SK-N-SH (cell line): ENCODE measurements around the gene GGACT. TPM values are rescaled to one million over a fixed set of nuclear protein-coding genes. Genes with fewer than 3 reads are reported as not detected.

Source experiments
- CTCF ChIA-PET: fragments of 300-600, 350-600 bp; formaldehyde crosslinking; extraction: SDS; loops from one replicate; lab custom pipeline; 2021; lab: Yijun Ruan, JAX
- POLR2A ChIA-PET: fragments of 350-600 bp; sonication (Branson Sonifier 250); formaldehyde crosslinking; extraction: SDS; loops from one replicate; lab custom pipeline; 2020; ENCODE audit warnings: antibody characterized with exemption, inconsistent platforms; lab: Yijun Ruan, JAX
- DNase-seq: peaks from one replicate; pipeline ENCODE4 v3.0.0; 2012
- H2AFZ ChIP-seq: fragments of 200-600 bp; sonication (generic); 2 replicates; pipeline ENCODE4 v1.8.1; 2016; ENCODE audit warnings: antibody characterized with exemption, mild to moderate bottlenecking, low read depth
- H3F3A ChIP-seq: fragments of 200-600 bp; sonication (generic); replicated peaks from 2 replicates; pipeline ENCODE3; 2016; ENCODE audit warnings: antibody characterized with exemption, mild to moderate bottlenecking; ENCODE audit not compliant: insufficient read depth
- H3K27ac ChIP-seq, 2 experiments: fragments of 200-500 bp in 1 of 2; fragments of 200-600 bp in 1 of 2; sonication (Bioruptor generic) in 1 of 2; sonication (generic), shearing (Covaris generic) in 1 of 2; 2 replicates each; pipeline versions ENCODE4 v1.5.1 to v1.6.1; 2014 to 2016; ENCODE audit warnings: low read depth in 2 of 2, inconsistent platforms in 1 of 2, low read length in 1 of 2, mild to moderate bottlenecking in 1 of 2, mixed read lengths in 1 of 2
- H3K27me3 ChIP-seq: fragments of 200-600 bp; sonication (generic), shearing (Covaris generic); 2 replicates; pipeline ENCODE4 v1.6.1; 2016; ENCODE audit warnings: mixed run types; ENCODE audit not compliant: insufficient read depth
- H3K36me3 ChIP-seq, 2 experiments: fragments of 200-500 bp in 1 of 2; fragments of 200-600 bp in 1 of 2; sonication (Bioruptor generic) in 1 of 2; sonication (generic) in 1 of 2; replicated peaks in 1 of 2; 2 replicates each; pipeline versions ENCODE3 to v1.5.1; 2014 to 2016; ENCODE audit warnings: low read length in 1 of 2, mild to moderate bottlenecking in 1 of 2; ENCODE audit not compliant: insufficient read depth in 2 of 2, control insufficient read depth in 1 of 2
- H3K4me1 ChIP-seq, 2 experiments: fragments of 200-500 bp in 1 of 2; fragments of 200-600 bp in 1 of 2; sonication (Bioruptor generic) in 1 of 2; sonication (generic), shearing (Covaris generic) in 1 of 2; 2 replicates each; pipeline versions ENCODE4 v1.5.1 to v1.6.1; 2014 to 2016; ENCODE audit warnings: low read depth in 1 of 2, low read length in 1 of 2, mixed run types in 1 of 2; ENCODE audit not compliant: insufficient read depth in 2 of 2, control insufficient read depth in 1 of 2
- H3K4me2 ChIP-seq: fragments of 200-600 bp; sonication (generic), shearing (Covaris generic); 2 replicates; pipeline ENCODE4 v1.6.1; 2017; ENCODE audit warnings: mixed run types
- H3K4me3 ChIP-seq, 2 experiments: fragments of 200-500 bp in 1 of 2; fragments of 200-600 bp in 1 of 2; sonication (Bioruptor generic) in 1 of 2; sonication (generic), shearing (Covaris generic) in 1 of 2; 2 replicates each; pipeline versions ENCODE4 v1.5.1 to v1.8.1; 2014 to 2016; ENCODE audit warnings: low read depth in 2 of 2, inconsistent platforms in 1 of 2, low read length in 1 of 2, mild to moderate bottlenecking in 1 of 2, mixed read lengths in 1 of 2, moderate library complexity in 1 of 2
- H3K79me2 ChIP-seq: fragments of 200-600 bp; sonication (generic); 2 replicates; pipeline ENCODE4 v1.8.1; 2017; ENCODE audit warnings: mild to moderate bottlenecking; ENCODE audit not compliant: insufficient read depth
- H3K9ac ChIP-seq: fragments of 200-600 bp; sonication (generic); 2 replicates; pipeline ENCODE4 v1.6.1; 2017; ENCODE audit warnings: mixed run types
- H3K9me2 ChIP-seq: fragments of 200-600 bp; sonication (generic); 2 replicates; pipeline ENCODE4 v1.6.1; 2017; ENCODE audit warnings: mixed run types
- H3K9me3 ChIP-seq: fragments of 200-600 bp; sonication (generic); 2 replicates; pipeline ENCODE4 v1.6.1; 2017; ENCODE audit warnings: mixed run types, mild to moderate bottlenecking, moderate library complexity
- H4K20me1 ChIP-seq: fragments of 200-600 bp; sonication (generic); 2 replicates; pipeline ENCODE4 v1.6.1; 2017; ENCODE audit warnings: mild to moderate bottlenecking, mixed run types; ENCODE audit not compliant: insufficient read depth
- ELF1 ChIP-seq: IDR thresholded peaks from 2 replicates; pipeline ENCODE4 v1.4.0; 2012
- EP300 ChIP-seq, 2 experiments: IDR thresholded peaks; 2 replicates each; pipeline versions ENCODE4 v1.4.0 to v1.6.1; 2012; ENCODE audit warnings: borderline replicate concordance in 1 of 2, low read depth in 1 of 2, low read length in 1 of 2
- EZH2phosphoT487 ChIP-seq: fragments of 200-600 bp; sonication (generic); IDR thresholded peaks from 2 replicates; pipeline ENCODE4 v1.6.1; 2017; ENCODE audit warnings: low read depth, mixed run types, mild to moderate bottlenecking, antibody characterized with exemption, moderate library complexity, borderline replicate concordance
- FOSL2 ChIP-seq: IDR thresholded peaks from 2 replicates; pipeline ENCODE4 v1.4.0; 2012; ENCODE audit warnings: low read depth, mild to moderate bottlenecking, moderate library complexity, borderline replicate concordance
- FOXJ3 ChIP-seq: sonication (generic); formaldehyde crosslinking; IDR thresholded peaks from 2 replicates; pipeline ENCODE4 v1.5.1; 2020; ENCODE audit warnings: mild to moderate bottlenecking, missing genetic modification reagents
- GABPA ChIP-seq: IDR thresholded peaks from 2 replicates; pipeline ENCODE4 v1.4.0; 2012; ENCODE audit warnings: low read depth, mild to moderate bottlenecking
- JUND ChIP-seq: IDR thresholded peaks from 2 replicates; pipeline ENCODE4 v1.4.0; 2012
- MAX ChIP-seq: IDR thresholded peaks from 2 replicates; pipeline ENCODE4 v1.4.0; 2012; ENCODE audit warnings: low read depth
- NFIC ChIP-seq: IDR thresholded peaks from 2 replicates; pipeline ENCODE4 v1.4.0; 2012; ENCODE audit warnings: borderline replicate concordance
- RAD21 ChIP-seq: IDR thresholded peaks from 2 replicates; pipeline ENCODE4 v1.6.1; 2012; ENCODE audit warnings: mild to moderate bottlenecking, low read length
- RXRA ChIP-seq: IDR thresholded peaks from 2 replicates; pipeline ENCODE4 v1.4.0; 2012; ENCODE audit warnings: low read depth, mild to moderate bottlenecking, borderline replicate concordance
- TCF12 ChIP-seq: IDR thresholded peaks from 2 replicates; pipeline ENCODE4 v1.4.0; 2012
- TEAD4 ChIP-seq: IDR thresholded peaks from 2 replicates; pipeline ENCODE4 v1.4.0; 2012; ENCODE audit warnings: mild to moderate bottlenecking, borderline replicate concordance; ENCODE audit not compliant: insufficient read depth
- USF1 ChIP-seq: IDR thresholded peaks from 2 replicates; pipeline ENCODE4 v1.4.0; 2012; ENCODE audit warnings: low read depth, borderline replicate concordance
- WGBS: methylation state at CpG from one replicate; pipeline ENCODE4 v1.1.6; 2017; ENCODE audit warnings: low lambda C conversion rate; 5-methylcytosine and 5-hydroxymethylcytosine counted together
- polyA plus RNA-seq, 3 experiments: library from polyadenylated mRNA; depleted of rRNA; stranded (reverse); fragments of >200 nt; gene quantifications; 2 replicates each; pipeline ENCODE4 v1.2.3, GENCODE V29; 2012
- TF ChIP-seq, protein P1 (sequence below): IDR thresholded peaks from 2 replicates; pipeline ENCODE4; 2012
- TF ChIP-seq, protein P2 (sequence below): fragments of 200-600 bp; sonication (generic); IDR thresholded peaks from 2 replicates; pipeline ENCODE4 v1.6.1; 2017; ENCODE audit warnings: antibody characterized with exemption, mild to moderate bottlenecking, moderate library complexity

GGACT gene
- polyA plus RNA-seq, 1 of the 3 experiments (the other 2 are of a cell fraction): 7.1 TPM

- no peaks in the 10 kb centered on the region for H3K4me1 ChIP-seq
These were observed 6.1 kb upstream of the GGACT start for GRCh38 chr13:100594731-100595130.

DNA sequence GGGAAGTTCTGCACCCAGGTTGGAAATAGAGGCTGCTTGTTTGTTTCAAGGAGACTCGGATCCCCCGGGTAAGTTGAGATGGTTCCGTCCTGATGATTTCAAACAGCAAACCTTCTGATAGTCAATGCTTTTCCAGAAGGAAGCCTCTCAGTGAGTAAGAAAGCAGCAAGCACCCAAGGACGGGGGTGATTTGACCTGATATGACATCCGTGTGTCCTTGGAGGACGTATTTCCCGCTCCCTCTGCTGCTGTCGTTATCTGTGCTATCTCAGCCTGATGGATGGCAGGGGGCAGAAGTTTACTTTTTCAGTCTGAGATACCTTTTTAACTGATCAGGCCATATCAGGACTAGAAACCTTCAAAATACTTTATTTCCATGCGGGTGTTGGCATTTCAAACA, 5.7 kb upstream of the GGACT start:
- DNase-seq: no peak
- ChIA-PET CTCF (interaction anchor here (2.8 kb wide), 1 partner anchor 21 kb away, joined by 10 read pairs; no protein-coding TSS in a partner anchor), POLR2A (no interaction called here)
- Histone ChIP-seq H3K4me3 (no peak overlapping the region), H3F3A (no peaks in the 10 kb centered on the region), H4K20me1 (no peaks in the 10 kb centered on the region), H2AFZ (no peak overlapping the region), H3K4me1 (no peaks in the 10 kb centered on the region), H3K9me3 (no peaks in the 10 kb centered on the region), H3K27ac (no peak overlapping the region), H3K79me2 (no peaks in the 10 kb centered on the region), H3K9ac (no peak overlapping the region), H3K9me2 (no peaks in the 10 kb centered on the region), H3K36me3 (no peaks in the 10 kb centered on the region), H3K4me2 (no peak overlapping the region), H3K27me3 (no peaks in the 10 kb centered on the region)
- TF ChIP-seq EP300 (IDR thresholded peaks at IDR 0.05; ENCODE audit: borderline replicate concordance in 1 of 2, low read depth in 1 of 2, low read length in 1 of 2) (no peak), FOSL2 (no peak), MAX (no peak), FOXJ3 (CRISPR knock-in tag) (no peak), EZH2phosphoT487 (no peak), NFIC (no peak), ELF1 (no peak), USF1 (no peak), TEAD4 (no peak), RXRA (no peak), JUND (no peak), RAD21 (no peak), GABPA (no peak)
- TF ChIP-seq, protein P1, sequence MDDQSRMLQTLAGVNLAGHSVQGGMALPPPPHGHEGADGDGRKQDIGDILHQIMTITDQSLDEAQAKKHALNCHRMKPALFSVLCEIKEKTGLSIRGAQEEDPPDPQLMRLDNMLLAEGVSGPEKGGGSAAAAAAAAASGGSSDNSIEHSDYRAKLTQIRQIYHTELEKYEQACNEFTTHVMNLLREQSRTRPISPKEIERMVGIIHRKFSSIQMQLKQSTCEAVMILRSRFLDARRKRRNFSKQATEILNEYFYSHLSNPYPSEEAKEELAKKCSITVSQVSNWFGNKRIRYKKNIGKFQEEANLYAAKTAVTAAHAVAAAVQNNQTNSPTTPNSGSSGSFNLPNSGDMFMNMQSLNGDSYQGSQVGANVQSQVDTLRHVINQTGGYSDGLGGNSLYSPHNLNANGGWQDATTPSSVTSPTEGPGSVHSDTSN: no peak
- WGBS: 95% methylated on average over 8 of the region's 9 CpGs

More at GRCh38 chr13:100594731-100595130, 6.1 kb upstream of the GGACT start:
- ChIA-PET CTCF (interaction anchor here (2.8 kb wide), 1 partner anchor 22 kb away, joined by 10 read pairs; no protein-coding TSS in a partner anchor), POLR2A (no interaction called here)
- no peaks in the 10 kb centered on the region for H3K79me2 ChIP-seq
- H3K9ac ChIP-seq: no peak overlapping the region
- no peak overlapping the region for H2AFZ ChIP-seq
- H3F3A ChIP-seq: no peaks in the 10 kb centered on the region
- no peak overlapping the region for H3K27ac ChIP-seq
- DNase-seq: no peak
- no peaks in the 10 kb centered on the region for H3K36me3 ChIP-seq
- H3K4me3 ChIP-seq: no peak overlapping the region
- H3K9me3 ChIP-seq: no peaks in the 10 kb centered on the region
- TF ChIP-seq TCF12 (no peak), RAD21 (no peak)
- TF ChIP-seq, protein P2, sequence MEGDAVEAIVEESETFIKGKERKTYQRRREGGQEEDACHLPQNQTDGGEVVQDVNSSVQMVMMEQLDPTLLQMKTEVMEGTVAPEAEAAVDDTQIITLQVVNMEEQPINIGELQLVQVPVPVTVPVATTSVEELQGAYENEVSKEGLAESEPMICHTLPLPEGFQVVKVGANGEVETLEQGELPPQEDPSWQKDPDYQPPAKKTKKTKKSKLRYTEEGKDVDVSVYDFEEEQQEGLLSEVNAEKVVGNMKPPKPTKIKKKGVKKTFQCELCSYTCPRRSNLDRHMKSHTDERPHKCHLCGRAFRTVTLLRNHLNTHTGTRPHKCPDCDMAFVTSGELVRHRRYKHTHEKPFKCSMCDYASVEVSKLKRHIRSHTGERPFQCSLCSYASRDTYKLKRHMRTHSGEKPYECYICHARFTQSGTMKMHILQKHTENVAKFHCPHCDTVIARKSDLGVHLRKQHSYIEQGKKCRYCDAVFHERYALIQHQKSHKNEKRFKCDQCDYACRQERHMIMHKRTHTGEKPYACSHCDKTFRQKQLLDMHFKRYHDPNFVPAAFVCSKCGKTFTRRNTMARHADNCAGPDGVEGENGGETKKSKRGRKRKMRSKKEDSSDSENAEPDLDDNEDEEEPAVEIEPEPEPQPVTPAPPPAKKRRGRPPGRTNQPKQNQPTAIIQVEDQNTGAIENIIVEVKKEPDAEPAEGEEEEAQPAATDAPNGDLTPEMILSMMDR: peak; percentile 20
- H3K4me2 ChIP-seq: no peak overlapping the region
- no peaks in the 10 kb centered on the region for H3K9me2 ChIP-seq
- H3K27me3 ChIP-seq: no peaks in the 10 kb centered on the region
- H4K20me1 ChIP-seq: no peaks in the 10 kb centered on the region
- WGBS: 92% methylated on average over 4 of the region's 4 CpGs
